ENCODE data around the gene CNKSR3. TPM values are rescaled to one million over a fixed set of nuclear protein-coding genes. Genes with fewer than 3 reads are reported as not detected.

The CNKSR3 gene
- total and polyA plus RNA-seq, 2 of the 8 experiments (the other 6 are each of a cell fraction or from before 2014, with no cell fraction given): 1.2 to 6.2 TPM

DNA sequence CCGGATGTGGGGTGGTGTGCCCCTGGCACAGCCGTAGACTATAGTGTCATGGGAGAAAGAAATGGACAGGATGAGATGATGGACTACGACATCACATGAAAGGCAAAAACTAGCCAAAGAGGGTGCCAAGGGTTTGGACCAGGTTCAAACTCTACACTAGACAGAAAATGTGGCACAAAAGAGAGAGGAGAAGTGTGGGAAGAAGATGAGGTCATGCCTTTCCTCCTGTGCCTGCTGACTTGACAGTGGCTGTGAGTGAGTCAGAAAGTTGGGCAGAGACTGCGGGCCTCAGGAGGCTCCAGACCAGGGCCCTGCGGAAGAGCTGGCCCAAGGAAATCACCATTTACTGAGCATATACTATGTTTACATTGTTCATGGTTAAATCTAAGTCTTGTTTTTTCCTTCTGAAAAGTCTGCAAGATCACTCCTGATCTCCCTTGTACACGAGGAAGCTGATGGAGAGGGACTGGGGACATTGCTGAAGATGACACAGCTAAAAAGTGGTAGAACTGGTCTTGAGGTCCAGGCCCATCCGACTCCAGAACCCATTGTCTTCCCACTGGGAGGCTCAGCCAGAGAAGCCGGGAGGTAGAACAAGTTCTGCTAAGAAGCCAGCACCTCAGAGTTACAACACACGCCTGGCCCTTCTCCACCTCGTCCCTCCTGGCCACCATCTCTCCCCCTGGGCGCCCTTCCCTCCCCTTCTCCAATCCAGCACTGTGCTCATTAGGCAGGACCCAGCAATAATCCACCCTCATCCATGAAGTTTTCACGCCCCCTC lies 35.6 kb downstream of the CNKSR3 start (continued):
- no peak for TF ChIP-seq PHF8 (conservative IDR thresholded peaks at IDR 0.05; ENCODE audit: low read depth, low read length)
